HG03558 (cell line): Measurements from ENCODE around the gene PLEKHA5.

Source experiments
- ATAC-seq: cut with Tn5 transposase; IDR thresholded peaks from one replicate; pipeline ENCODE4 v1.9.1; 2021; ENCODE audit warnings: moderate number of reproducible peaks; ENCODE audit not compliant: unreplicated experiment; ENCODE audit errors: extremely low read depth

The PLEKHA5 gene

DNA sequence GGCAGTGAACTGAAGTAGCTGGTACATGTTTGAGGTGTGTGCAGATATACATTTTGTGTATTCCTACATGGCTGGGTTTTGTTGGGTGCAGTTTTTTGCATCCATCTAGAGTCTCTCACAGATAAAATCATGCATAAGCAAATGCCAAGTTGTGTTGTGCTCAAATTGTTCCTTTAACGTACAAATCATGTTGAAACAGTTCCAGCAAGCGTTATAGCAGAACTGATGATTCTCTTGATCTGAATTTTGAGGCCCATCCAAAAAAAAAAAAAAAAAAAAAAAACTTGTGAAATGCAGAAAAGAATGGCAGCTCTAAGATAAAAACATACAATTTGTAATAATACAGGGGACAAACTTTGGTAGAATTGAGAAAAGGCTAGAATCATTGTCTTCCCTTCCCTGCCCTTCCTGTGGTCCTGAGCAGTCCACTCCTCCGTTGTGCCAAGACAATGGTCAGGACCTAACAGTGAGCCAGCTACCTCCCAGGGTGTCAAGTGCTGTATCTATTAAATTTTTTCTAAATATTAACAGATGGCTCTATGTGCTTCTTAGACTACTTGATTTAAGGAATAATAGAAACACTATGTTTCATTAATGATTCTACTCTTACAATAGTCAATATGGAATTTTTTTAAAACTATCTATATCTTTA lies 122.1 kb downstream of the PLEKHA5 start:
- no peak for ATAC-seq

DNA sequence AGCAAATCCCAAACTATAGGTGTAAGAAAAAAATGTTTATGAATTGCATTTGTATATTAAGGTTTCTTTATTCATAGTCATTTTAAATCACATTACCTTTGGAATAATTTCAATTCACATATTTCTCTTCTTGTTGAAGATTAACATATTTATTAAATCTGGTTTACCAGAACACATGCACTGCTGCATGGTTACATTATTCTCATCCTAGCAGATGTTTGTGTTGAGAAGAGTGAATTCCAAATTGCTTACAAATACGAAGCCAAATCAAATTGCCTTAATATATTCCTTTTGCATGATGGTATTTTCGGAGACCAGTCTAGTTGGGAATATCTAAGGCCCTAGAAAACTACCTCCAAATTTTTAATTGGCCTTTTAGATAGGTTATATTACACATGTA lies 130.6 kb downstream of the PLEKHA5 start:
- no peak for ATAC-seq

DNA sequence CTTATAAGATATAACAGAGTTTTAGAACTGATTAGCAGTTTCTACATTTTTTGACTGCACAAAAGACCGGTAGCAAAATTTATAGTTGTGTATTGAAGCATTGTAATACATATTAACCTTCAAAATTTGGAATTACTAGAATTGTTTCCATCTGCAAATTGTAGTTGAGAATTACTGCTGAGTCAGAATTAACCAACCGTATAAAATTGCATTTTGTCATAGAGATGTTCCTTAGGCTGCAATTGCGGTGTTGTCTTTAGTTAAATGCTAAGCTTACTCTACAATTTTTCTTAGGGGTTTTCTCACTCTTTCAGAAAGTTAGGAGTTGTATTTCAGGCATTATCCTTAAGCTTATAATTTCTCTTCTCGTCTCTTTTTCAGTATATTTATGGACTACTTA lies 132.2 kb downstream of the PLEKHA5 start:
- ATAC-seq = no peak

- ATAC-seq = no peak
Observed at GRCh38 chr12:19263672-19264071, 134.1 kb downstream of the PLEKHA5 start.

DNA sequence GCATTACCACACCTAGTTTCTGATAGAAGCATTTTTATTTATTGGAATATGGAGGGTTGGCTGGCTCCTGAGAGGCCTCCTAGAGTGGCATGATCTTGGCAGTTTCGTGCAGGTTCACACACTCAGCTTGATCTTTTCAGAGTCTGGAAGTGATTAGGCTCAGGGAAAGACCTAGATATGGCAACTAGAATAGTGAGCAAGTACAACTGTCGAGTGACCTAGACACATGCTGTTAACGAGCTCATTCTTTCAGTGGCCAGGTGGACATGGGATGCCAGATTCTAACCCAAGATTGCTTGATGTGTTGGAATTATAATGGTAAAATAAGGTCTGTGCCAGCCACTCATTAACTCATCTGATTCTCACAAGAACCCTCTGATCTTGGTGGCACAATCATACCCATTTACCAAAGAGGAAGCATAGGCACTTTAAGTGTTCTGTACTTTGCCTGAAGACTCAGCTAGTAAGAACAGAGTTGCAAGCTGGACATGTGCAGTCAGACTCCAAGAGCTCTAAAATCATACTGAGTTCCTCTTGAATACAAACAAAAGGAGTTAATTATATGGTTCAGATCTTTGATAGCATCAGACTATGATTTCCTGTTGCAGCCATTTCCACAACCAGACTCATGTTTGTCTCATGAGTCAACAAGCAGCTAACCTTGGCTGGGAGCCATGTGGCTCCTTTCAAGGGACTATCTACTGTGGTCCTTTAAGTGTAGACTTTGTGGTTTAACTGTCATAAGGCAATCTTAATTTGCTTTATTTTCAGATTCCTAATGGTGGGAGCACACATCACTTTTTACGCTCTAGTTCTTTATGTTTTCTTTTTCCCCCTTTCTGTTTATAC lies 144.2 kb downstream of the PLEKHA5 start:
- ATAC-seq = no peak

DNA sequence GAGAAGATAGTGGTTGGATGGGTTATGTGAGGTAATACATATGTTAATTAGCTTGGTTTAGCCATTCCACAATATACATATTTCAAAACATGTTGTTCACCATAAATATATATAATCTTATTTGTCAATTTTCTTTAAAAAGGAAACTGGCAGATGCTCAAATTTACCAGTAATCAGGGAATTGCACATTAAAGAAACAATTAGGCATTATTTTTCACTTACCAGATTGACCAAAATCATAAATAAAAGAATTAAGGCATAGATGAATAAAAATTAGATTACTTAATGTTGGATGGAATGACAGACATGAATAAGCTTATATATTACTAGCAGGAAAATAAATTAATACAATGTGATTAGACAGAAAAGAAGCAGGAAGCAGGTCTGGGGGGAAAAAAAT lies 147.2 kb downstream of the PLEKHA5 start:
- no peak for ATAC-seq

DNA sequence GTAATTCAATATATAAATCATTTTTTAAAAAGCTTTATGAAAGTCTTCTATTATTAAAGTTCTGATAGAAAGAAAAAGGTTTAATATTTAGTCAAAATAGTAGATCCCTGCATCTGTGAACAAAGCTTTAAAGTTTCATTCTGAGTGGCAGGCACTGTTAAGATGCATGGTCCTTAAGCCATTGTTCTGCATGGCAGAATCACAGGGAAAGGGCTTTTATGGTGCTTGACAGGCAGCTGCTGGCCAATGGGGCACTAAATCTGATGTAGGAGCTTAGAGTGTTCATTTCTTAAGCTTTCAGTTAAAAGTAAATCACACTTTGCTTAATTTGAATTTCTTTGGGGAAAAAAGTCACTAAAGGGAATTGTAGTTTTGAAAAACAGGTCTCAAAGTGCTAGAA lies 148.2 kb downstream of the PLEKHA5 start:
- no peak for ATAC-seq

GRCh38 chr12:19278407-19278806 lies 148.9 kb downstream of the PLEKHA5 start:
- no peak for ATAC-seq

DNA sequence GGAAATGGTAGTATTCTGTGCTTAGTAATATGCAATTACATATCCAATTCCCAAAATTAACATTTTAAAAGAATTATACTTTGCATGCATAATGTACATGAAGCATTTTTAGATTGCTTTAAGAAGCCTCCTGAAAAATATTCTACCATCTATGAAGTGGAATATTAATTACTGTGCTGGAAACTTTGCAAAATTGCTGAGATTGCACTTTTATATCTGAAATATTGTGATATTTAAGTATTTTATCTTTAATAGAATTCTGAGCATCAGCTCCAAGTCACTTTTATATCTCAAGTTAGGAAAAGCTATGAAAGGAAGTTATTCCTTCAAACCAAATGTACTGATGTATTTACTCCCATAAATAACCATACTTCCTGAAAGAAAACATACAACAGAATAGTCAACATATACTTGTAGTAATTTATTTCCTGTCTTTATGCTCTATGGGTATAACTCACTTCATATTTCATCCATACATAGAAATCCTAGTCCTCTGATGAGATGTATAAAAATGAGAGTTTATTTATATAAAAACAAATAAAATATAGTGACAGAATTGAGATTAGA lies 152.7 kb downstream of the PLEKHA5 start:
- no peak for ATAC-seq

DNA sequence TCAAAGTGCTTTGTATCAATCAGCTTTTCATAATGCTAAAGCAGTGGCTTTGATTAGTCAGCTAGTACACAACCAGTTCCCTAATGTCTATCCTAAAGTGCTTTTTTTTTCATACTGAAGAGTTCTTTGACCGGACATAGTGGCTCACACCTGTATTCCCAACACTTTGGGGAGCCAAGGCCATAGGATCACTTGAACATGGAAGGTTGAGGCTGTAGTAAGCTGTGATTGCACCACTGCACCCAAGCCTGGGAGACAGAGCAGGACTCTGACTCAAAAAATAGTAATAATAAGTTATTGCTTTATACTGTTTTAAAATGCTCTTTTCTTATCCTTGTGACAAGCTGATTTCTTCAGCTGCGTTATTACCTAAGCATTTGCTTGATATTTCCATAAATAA lies 155.1 kb downstream of the PLEKHA5 start:
- ATAC-seq = no peak

GRCh38 chr12:19285793-19286448 lies 156.4 kb downstream of the PLEKHA5 start:
- no peak for ATAC-seq

DNA sequence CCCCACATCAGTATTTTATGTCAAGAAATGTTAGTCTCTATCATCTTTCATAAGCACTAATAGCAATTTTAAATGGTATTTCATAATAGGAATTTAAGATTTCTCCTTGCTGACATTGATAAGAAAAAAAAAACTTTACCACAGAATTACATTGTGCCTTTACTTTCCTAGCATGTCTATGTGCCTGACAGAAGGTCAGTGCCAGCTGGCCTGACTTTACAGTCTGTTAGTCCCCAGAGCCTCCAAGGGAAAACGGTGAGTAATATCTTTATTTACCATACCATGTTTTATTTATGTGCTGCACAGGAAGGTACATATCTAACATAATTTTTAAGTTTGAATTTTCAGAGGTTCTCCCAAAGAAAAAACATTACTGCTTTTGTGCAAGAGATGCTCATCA lies 157.8 kb downstream of the PLEKHA5 start:
- no peak for ATAC-seq

GRCh38 chr12:19288161-19288560 lies 158.6 kb downstream of the PLEKHA5 start:
- ATAC-seq = no peak

- no peak for ATAC-seq
Observed at GRCh38 chr12:19288603-19289244, 159.2 kb downstream of the PLEKHA5 start.

DNA sequence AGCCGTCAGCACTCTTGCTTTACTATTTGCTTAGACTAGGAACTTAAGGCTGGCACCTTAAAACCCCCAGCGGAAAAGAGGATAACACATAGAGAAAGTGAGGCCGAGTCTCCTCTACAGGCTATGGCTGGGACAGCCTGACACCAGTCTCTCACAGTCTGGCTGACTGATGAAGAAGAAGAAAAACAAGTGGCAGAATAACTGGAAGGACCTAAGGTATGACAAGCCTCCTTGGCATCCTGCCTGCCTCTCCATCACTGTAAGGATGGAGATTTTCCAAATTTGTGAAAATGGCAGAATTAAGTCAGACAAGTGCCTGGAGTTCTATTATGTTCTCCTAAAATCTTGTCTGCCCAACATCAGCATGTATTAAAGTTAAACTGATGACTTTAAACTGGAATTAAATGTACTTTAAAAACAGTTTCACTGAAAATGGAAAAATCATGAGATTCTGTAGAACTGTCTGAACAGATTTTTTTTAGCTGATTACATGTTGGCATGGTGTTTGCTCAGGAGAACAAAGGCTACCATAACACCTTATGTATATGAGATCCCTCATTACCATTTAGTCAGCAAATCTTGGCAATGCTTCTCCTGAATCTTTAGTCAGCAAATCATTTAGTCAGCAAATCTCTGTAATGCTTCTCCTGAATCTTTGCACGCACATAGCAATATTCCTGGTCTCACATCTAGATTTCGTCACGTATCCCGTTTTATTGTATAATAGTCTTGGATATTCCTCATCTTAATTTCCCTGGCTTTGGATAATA lies 169.5 kb downstream of the PLEKHA5 start:
- no peak for ATAC-seq

DNA sequence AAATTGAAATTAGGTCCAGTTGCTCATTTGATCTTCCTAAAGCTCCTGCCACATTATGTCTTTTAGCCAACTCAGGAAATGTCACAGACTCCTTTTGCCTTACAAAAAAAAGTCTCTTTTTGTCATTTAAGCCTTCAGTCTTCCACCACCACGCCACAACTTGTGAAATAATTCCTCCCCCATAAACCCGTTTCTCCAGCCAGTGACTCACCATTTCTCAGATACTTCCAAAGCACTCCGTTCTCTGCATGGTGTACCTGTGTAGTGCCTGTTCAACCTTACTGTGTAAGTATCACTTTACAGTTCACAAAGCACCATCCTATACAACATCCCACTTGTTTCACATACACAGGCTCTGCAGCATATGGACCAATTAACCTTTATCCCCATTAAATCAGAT lies 170.2 kb downstream of the PLEKHA5 start:
- ATAC-seq = no peak

DNA sequence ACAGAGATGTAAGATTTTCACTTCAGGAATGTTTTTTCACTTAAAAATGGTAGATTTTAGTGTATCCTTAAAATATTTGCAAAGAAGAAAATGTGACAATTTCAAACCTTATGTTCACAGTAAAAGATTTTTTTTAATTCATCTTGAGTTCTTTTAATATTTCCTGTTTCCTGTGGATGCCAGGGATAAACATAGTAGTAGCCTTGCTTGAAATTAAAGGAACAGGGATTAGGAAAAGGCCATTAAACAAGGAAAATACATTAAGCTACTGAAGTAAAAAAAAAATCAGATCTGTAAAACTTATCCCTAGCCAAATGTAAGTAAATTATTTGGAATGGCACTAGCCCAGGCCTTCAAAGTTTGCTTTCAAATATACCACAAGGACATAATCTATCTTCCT lies 171.7 kb downstream of the PLEKHA5 start:
- no peak for ATAC-seq

GRCh38 chr12:19301688-19302087 lies 172.2 kb downstream of the PLEKHA5 start:
- no peak for ATAC-seq

- ATAC-seq = no peak
Observed at GRCh38 chr12:19302100-19302640, 172.6 kb downstream of the PLEKHA5 start.

DNA sequence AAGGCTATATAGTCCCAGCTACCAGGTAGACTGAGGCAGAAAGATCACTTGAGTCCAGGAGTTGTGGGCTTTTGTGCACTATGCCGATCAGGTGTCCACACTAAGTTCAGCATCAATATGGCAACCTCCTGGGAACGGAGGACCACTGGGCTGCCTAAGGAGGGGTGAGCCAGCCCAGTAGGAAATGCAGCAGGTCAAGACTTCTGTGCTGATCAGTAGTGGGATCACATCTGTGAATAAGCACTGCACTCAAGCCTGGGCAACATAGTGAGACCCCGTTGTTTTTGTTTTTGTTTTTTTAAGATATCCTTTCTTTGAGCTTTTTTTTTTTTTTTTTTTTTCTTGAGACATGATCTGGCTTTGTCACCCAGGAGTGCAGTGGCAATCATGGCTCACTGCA lies 174.0 kb downstream of the PLEKHA5 start:
- ATAC-seq = no peak
